ENCODE data around the gene ADCY2.

- TF ChIP-seq POLR2A (IDR thresholded peaks at IDR 0.05) = no peak
- TF ChIP-seq CTCF (IDR thresholded peaks at IDR 0.05) = no peak
- TF ChIP-seq EP300 (IDR thresholded peaks at IDR 0.05) = no peak
These were observed 49.1 kb downstream of the ADCY2 start for GRCh38 chr5:7445068-7445467.
